HG03442 (cell line): ENCODE data around the gene TMEM38A.
"Not testable (repeated sequence)": the region's sequence is repeated elsewhere in the genome, so short reads cannot be mapped to it uniquely, and the experiment has no call there.

ENCODE experiments used
- ATAC-seq: cut with Tn5 transposase; IDR thresholded peaks from one replicate; pipeline ENCODE4 v1.9.1; 2021; ENCODE audit warnings: mild to moderate bottlenecking, moderate library complexity; ENCODE audit not compliant: unreplicated experiment

TMEM38A gene

GRCh38 chr19:16673839-16674238, 12.9 kb downstream of the TMEM38A start:
- ATAC-seq, result not testable (repeated sequence)

GRCh38 chr19:16676101-16676798, 15.3 kb downstream of the TMEM38A start:
- ATAC-seq, result no peak

- no peak for ATAC-seq
Measured at GRCh38 chr19:16677055-16677454, 16.1 kb downstream of the TMEM38A start.

- ATAC-seq, result no peak
Measured at GRCh38 chr19:16678498-16678897, 17.6 kb downstream of the TMEM38A start.

GRCh38 chr19:16679811-16680210, 18.9 kb downstream of the TMEM38A start:
- no peak for ATAC-seq

GRCh38 chr19:16682539-16682938, 21.6 kb downstream of the TMEM38A start:
- no peak for ATAC-seq

- ATAC-seq, result no peak
Measured at GRCh38 chr19:16684216-16684615, 23.3 kb downstream of the TMEM38A start.

GRCh38 chr19:16688084-16688483, 27.1 kb downstream of the TMEM38A start:
- ATAC-seq, result no peak

GRCh38 chr19:16698914-16699313, 38.0 kb downstream of the TMEM38A start:
- no peak for ATAC-seq

- ATAC-seq, result no peak
Measured at GRCh38 chr19:16702123-16702522, 41.2 kb downstream of the TMEM38A start.

GRCh38 chr19:16703677-16704076, 42.7 kb downstream of the TMEM38A start:
- no peak for ATAC-seq

- ATAC-seq, result not testable (repeated sequence)
Measured at GRCh38 chr19:16710870-16711269, 49.9 kb downstream of the TMEM38A start.

- ATAC-seq, result not testable (repeated sequence)
Measured at GRCh38 chr19:16712295-16712694, 51.4 kb downstream of the TMEM38A start.

- ATAC-seq, result no peak
Measured at GRCh38 chr19:16714702-16715287, 53.9 kb downstream of the TMEM38A start.

GRCh38 chr19:16715611-16716010, 54.7 kb downstream of the TMEM38A start:
- no peak for ATAC-seq

GRCh38 chr19:16721051-16721450, 60.1 kb downstream of the TMEM38A start:
- no peak for ATAC-seq

- ATAC-seq, result no peak
Measured at GRCh38 chr19:16722591-16722990, 61.7 kb downstream of the TMEM38A start.

- ATAC-seq, result no peak
Measured at GRCh38 chr19:16726916-16727315, 66.0 kb downstream of the TMEM38A start.

GRCh38 chr19:16735650-16736266, 74.8 kb downstream of the TMEM38A start:
- not testable (repeated sequence) for ATAC-seq

- ATAC-seq, result no peak
Measured at GRCh38 chr19:16736709-16737108, 75.8 kb downstream of the TMEM38A start.

- no peak for ATAC-seq
Measured at GRCh38 chr19:16737911-16738310, 77.0 kb downstream of the TMEM38A start.

- ATAC-seq, result no peak
Measured at GRCh38 chr19:16739546-16739945, 78.6 kb downstream of the TMEM38A start.
